Neutrophil (primary cell): ENCODE results near the gene NBEA.

Source experiments
- H3K27ac ChIP-seq: fragments of 200-600 bp; sonication (generic); 2 replicates; pipeline ENCODE4 v1.5.1; 2016; ENCODE audit warnings: mild to moderate bottlenecking, moderate library complexity
- H3K27me3 ChIP-seq: fragments of 200-600 bp; sonication (generic); 2 replicates; pipeline ENCODE4 v1.6.0; 2016; ENCODE audit warnings: mild to moderate bottlenecking
- H3K36me3 ChIP-seq: fragments of 200-600 bp; sonication (generic); 2 replicates; pipeline ENCODE4 v1.5.1; 2017
- H3K4me1 ChIP-seq, 2 experiments: fragments of 200-600 bp in 1 of 2; sonication (generic) in 1 of 2; 1 replicate in 1 of 2; 2 replicates in 1 of 2; pipeline versions ENCODE4 v1.5.1 to v1.6.1; 2013 to 2016; ENCODE audit warnings: low read depth in 1 of 2, low read length in 1 of 2, mild to moderate bottlenecking in 1 of 2, moderate library complexity in 1 of 2; ENCODE audit not compliant: control insufficient read depth in 1 of 2, insufficient read depth in 1 of 2
- H3K4me3 ChIP-seq, 2 experiments: fragments of 200-600 bp in 1 of 2; sonication (generic) in 1 of 2; 1 replicate in 1 of 2; 2 replicates in 1 of 2; pipeline ENCODE4 v1.5.1; 2013 to 2016; ENCODE audit warnings: low read depth in 1 of 2, low read length in 1 of 2, mild to moderate bottlenecking in 1 of 2, moderate library complexity in 1 of 2
- H3K9me3 ChIP-seq: fragments of 200-600 bp; sonication (generic); 2 replicates; pipeline ENCODE4 v1.5.1; 2016
- CTCF ChIP-seq: fragments of 200-600 bp; sonication (generic); IDR thresholded peaks from 2 replicates; pipeline ENCODE4 v1.5.1; 2016; ENCODE audit warnings: antibody characterized with exemption

The NBEA gene

DNA sequence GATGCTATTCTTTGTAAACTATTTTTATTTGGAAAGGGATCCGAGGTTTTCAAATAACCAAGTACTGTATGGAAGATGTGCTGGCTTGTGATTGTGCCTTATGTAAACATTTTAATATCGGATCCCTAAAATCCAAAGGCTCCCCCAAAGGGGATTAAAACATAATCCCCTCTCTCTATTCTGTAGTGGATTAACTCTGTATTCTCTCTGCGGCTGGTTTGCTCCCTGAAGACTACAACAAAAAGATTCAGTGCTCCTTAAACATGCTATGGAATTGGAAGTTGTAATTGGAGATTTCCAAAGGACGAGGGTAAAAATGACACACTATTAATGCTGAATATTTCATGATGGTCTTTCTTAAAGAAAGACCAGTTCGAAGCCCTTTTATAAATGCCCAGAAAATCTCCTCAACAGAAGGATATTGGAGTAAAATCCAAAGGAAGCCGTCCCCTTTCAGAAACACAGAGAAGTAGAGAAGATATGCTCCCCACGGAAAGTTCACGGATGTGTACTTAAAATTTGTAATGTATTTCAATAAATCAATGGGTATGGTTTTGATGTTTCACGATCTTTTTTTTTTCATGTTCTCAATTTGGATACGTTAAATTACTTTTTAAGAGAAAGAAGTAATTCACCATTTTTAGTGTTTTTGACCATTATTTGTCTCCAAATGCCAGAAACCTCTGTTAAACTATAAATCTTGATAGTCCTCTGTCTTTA is 527.9 kb downstream of the NBEA start:
- Histone ChIP-seq H3K36me3 (no peaks in the 10 kb centered on the region), H3K9me3 (no peaks in the 10 kb centered on the region), H3K4me1 (no peaks in the 10 kb centered on the region), H3K27ac (no peak overlapping the region), H3K4me3 (no peak overlapping the region), H3K27me3 (peaks cover 77% of the 10 kb centered on the region)
- TF ChIP-seq CTCF = no peak

DNA sequence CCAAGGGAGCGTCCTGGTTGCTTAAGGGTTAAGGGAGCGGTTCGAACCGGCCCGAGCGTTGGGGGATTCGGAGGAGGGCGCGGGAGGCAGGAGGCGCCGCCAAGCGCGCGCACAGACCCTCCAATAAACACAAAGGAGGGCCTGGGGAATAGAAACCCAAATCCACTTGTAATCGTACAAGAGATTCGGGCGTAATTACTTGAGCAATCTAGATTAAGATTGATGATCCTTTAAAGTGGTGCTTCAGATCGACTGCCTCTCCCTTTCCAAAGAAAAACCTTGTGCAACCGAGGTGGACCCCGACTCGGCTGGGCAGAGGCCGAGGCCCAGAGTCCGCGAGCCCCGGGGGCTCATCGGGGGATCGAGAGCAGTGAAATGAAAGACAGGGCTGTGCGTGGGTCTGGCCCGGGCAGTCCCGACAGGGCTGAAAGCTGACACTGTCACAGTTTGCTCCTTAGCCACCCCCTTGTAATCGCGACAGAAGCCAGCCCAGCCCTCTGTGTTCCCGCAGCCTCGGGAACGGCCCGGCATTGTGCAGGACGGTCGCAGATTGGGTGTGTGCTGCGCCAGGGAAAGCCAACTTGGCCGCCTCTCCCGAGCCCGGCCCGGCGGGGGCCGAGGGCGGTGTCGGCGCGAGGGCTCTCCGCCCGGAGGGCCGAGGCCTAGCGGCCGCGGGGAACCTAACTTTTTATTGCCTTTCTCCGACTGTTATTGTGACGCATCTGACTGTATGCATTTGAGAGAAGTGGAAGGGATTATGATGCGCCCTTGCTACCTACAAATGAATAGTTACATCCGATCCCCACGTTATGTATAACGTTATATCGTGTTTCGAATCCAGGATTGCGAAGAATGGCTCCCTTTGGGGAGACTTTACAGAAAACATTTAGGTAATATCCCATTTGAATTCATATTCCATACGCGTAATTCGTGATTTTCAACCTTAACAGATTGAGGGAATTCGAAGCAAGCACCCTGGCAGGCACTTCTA is 528.9 kb downstream of the NBEA start:
- Histone ChIP-seq H3K4me1 (peaks cover 6% of the 10 kb centered on the region in 2 experiments), H3K36me3 (no peaks in the 10 kb centered on the region), H3K27me3 (peaks cover 87% of the 10 kb centered on the region), H3K4me3 (no peak overlapping the region), H3K9me3 (no peaks in the 10 kb centered on the region), H3K27ac (no peak overlapping the region)
- no peak for TF ChIP-seq CTCF

DNA sequence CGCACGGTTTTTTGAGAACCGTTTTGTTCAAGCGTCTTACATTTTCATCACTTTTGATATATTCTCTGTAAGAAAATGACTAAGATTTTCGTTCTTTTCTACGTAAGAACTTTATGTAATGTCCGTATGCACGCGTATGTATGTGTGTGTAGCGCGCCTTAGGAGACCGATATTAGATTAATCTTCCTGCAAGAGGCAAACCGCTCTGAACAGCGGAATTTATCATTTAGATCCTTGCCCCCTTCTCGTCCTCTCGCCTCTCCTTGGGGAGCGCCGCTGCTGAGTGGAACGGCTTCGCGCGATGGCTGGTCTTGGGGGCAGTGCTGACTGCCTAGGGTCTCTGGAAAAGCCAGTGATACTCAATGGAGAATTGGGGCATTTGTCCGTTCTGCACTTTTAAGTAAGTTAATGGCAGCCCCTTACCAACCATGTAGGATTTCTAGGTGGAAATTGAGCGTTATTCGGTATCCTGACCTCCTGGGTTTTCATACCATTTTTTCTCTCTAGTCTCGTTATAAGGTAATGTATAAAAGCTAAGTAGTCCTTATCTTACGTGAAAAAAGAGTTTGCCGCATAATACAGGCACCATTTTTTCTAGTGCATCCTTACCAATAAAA is 529.7 kb downstream of the NBEA start:
- H3K27me3 ChIP-seq = peaks cover 96% of the 10 kb centered on the region
- H3K27ac ChIP-seq = no peak overlapping the region
- no peak overlapping the region for H3K4me3 ChIP-seq
- no peaks in the 10 kb centered on the region for H3K36me3 ChIP-seq
- no peaks in the 10 kb centered on the region for H3K9me3 ChIP-seq
- peaks cover 7 to 11% of the 10 kb centered on the region in 2 experiments for H3K4me1 ChIP-seq
- no peak for TF ChIP-seq CTCF

DNA sequence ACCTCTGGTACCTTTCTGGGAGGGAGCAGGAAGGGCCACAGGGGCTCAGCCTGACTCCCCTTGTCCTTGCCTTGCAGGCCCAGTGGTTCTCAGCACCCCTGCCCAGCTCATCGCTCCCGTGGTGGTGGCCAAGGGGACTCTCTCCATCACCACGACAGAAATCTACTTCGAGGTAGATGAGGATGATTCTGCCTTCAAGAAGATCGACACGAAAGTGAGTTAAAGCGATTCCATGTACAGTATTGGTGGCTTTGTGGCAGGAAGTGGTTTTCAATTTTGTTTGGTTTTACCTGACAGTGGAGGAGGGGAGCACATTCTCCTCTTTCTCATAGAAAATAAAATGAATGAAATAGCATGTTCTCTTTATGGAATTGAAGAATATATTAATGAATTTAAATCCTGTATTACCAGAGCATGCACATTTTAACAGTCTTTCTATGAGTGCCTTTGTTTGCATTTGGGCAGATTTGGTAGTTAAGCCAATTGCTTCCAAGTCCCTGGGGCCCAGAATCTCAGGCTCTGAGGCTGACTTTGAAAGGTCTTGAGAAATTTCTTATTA is 530.3 kb downstream of the NBEA start:
- Histone ChIP-seq H3K27ac (no peak overlapping the region), H3K4me3 (no peak overlapping the region), H3K4me1 (peaks cover 7 to 11% of the 10 kb centered on the region in 2 experiments), H3K36me3 (no peaks in the 10 kb centered on the region), H3K9me3 (no peaks in the 10 kb centered on the region), H3K27me3 (peaks cover 98% of the 10 kb centered on the region)
- TF ChIP-seq CTCF = no peak

DNA sequence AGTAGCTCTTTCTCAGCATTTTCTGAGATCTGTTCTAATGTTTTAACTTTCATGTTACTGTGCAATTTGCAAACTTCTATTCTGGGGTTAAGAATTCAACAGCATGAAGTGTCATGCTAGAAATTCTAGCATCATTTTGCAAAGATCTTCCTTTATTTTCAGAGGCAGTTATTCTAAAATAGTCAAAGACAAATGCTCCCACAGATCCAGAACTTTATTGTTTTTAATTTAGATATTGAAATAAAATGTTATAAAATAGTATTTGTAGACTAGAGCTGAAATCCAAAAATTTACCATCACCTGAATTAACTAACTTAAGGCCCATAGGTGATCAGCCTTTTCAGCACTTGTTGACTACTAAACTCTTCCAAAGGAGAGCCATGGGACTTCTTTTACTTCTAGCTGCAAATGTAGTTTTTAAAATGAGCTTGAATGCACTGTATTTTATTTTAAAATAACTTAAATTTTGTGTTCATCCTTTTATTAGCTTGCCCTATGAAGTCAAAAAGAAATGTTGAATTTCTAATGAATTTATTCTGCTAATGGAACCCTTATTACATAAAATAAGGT is 531.2 kb downstream of the NBEA start:
- H3K4me3 ChIP-seq = no peak overlapping the region

More for the DNA sequence above, 531.2 kb downstream of the NBEA start:
- H3K4me1 ChIP-seq = peaks cover 7 to 11% of the 10 kb centered on the region in 2 experiments
- H3K27me3 ChIP-seq = peaks cover 100% of the 10 kb centered on the region
- no peak for TF ChIP-seq CTCF
- no peaks in the 10 kb centered on the region for H3K36me3 ChIP-seq
- no peaks in the 10 kb centered on the region for H3K9me3 ChIP-seq
- no peak overlapping the region for H3K27ac ChIP-seq
